Islet precursor cell (in vitro differentiated cells): ENCODE data around the gene PLXNB2.
A peak's percentile ranks its signal among the peaks of the same experiment; 100 is the strongest.
"Not testable (repeated sequence)": the region's sequence is repeated elsewhere in the genome, so short reads cannot be mapped to it uniquely, and the experiment has no call there.

ENCODE experiments used
- DNase-seq: peaks from one replicate; pipeline ENCODE4 v3.0.0-alpha.2; 2018

The PLXNB2 gene

GRCh38 chr22:50325444-50326224, 18.2 kb upstream of the PLXNB2 start:
- no peak for DNase-seq

GRCh38 chr22:50323900-50324299, 16.5 kb upstream of the PLXNB2 start:
- no peak for DNase-seq

- not testable (repeated sequence) for DNase-seq
These were observed 15.1 kb upstream of the PLXNB2 start for GRCh38 chr22:50322382-50323104.

GRCh38 chr22:50320671-50321325, 13.4 kb upstream of the PLXNB2 start:
- no peak for DNase-seq

- no peak for DNase-seq
These were observed 12.7 kb upstream of the PLXNB2 start for GRCh38 chr22:50320116-50320515.

GRCh38 chr22:50319503-50319951, 12.1 kb upstream of the PLXNB2 start:
- peak; percentile 51 for DNase-seq

- DNase-seq, result peak; percentile 52
These were observed 11.4 kb upstream of the PLXNB2 start for GRCh38 chr22:50318698-50319411.

- no peak for DNase-seq
These were observed 10.9 kb upstream of the PLXNB2 start for GRCh38 chr22:50318356-50318697.

- no peak for DNase-seq
These were observed 10.2 kb upstream of the PLXNB2 start for GRCh38 chr22:50317674-50318073.

- DNase-seq, result peak; percentile 49
These were observed 9.7 kb upstream of the PLXNB2 start for GRCh38 chr22:50317178-50317577.

GRCh38 chr22:50316114-50317065, 8.9 kb upstream of the PLXNB2 start:
- DNase-seq, result peak; percentile 48

- DNase-seq, result no peak
These were observed 8.1 kb upstream of the PLXNB2 start for GRCh38 chr22:50315289-50316113.

- DNase-seq, result peak; percentile 70
These were observed 7.2 kb upstream of the PLXNB2 start for GRCh38 chr22:50314455-50315288.

- DNase-seq, result no peak
These were observed 6.6 kb upstream of the PLXNB2 start for GRCh38 chr22:50314081-50314454.

- DNase-seq, result no peak
These were observed 6.2 kb upstream of the PLXNB2 start for GRCh38 chr22:50313600-50313999.

- no peak for DNase-seq
These were observed 5.6 kb upstream of the PLXNB2 start for GRCh38 chr22:50313021-50313420.

- no peak for DNase-seq
These were observed 4.9 kb upstream of the PLXNB2 start for GRCh38 chr22:50312371-50312770.

- peak; percentile 50 for DNase-seq
These were observed 4.3 kb upstream of the PLXNB2 start for GRCh38 chr22:50311606-50312351.

- peak; percentile 53 for DNase-seq
These were observed 3.6 kb upstream of the PLXNB2 start for GRCh38 chr22:50310949-50311444.
